Stimulated activated CD4-positive, alpha-beta T cell treated with anti-CD3 and anti-CD28 coated beads, Interleukin-12 subunit alpha, Interleukin-12 subunit beta, amount 100 ng/mL, for 4 hours (primary cell): Measurements from ENCODE around the gene ANKRD28.
"Not testable (repeated sequence)": the region's sequence is repeated elsewhere in the genome, so short reads cannot be mapped to it uniquely, and the experiment has no call there.

ENCODE experiments used
- DNase-seq: peaks from one replicate; pipeline ENCODE4 v3.0.0-alpha.2; 2020

Gene ANKRD28

GRCh38 chr3:15797642-15798303 is at the start of gene ANKRD28:
TSS of gene ANKRD28 (minus strand) at chr3:15797979. CDS start at chr3:15796521, 1,458 bp downstream.
- DNase-seq = no peak

GRCh38 chr3:15847239-15847638 is 49.5 kb upstream of the ANKRD28 start:
- no peak for DNase-seq

GRCh38 chr3:15846606-15847005 is 48.8 kb upstream of the ANKRD28 start:
- no peak for DNase-seq

- no peak for DNase-seq
Measured at GRCh38 chr3:15845475-15845874, 47.7 kb upstream of the ANKRD28 start.

GRCh38 chr3:15844889-15845288 is 47.1 kb upstream of the ANKRD28 start:
- no peak for DNase-seq

GRCh38 chr3:15841091-15841973 is 43.6 kb upstream of the ANKRD28 start:
- DNase-seq = not testable (repeated sequence)

GRCh38 chr3:15839568-15839967 is 41.8 kb upstream of the ANKRD28 start:
- no peak for DNase-seq

- DNase-seq = no peak
Measured at GRCh38 chr3:15831927-15832326, 34.1 kb upstream of the ANKRD28 start.

GRCh38 chr3:15825016-15825415 is 27.2 kb upstream of the ANKRD28 start:
- DNase-seq = no peak

GRCh38 chr3:15823092-15823491 is 25.3 kb upstream of the ANKRD28 start:
- DNase-seq = no peak

GRCh38 chr3:15822281-15822680 is 24.5 kb upstream of the ANKRD28 start:
- no peak for DNase-seq

GRCh38 chr3:15820911-15821310 is 23.1 kb upstream of the ANKRD28 start:
- no peak for DNase-seq

GRCh38 chr3:15819576-15819975 is 21.8 kb upstream of the ANKRD28 start:
- no peak for DNase-seq

GRCh38 chr3:15819043-15819442 is 21.3 kb upstream of the ANKRD28 start:
- DNase-seq = no peak

GRCh38 chr3:15815696-15816095 is 17.9 kb upstream of the ANKRD28 start:
- no peak for DNase-seq

GRCh38 chr3:15813079-15813478 is 15.3 kb upstream of the ANKRD28 start:
- not testable (repeated sequence) for DNase-seq

GRCh38 chr3:15812183-15812582 is 14.4 kb upstream of the ANKRD28 start:
- no peak for DNase-seq

GRCh38 chr3:15810702-15811101 is 12.9 kb upstream of the ANKRD28 start:
- DNase-seq = no peak

GRCh38 chr3:15809313-15809712 is 11.5 kb upstream of the ANKRD28 start:
- DNase-seq = no peak

- DNase-seq = no peak
Measured at GRCh38 chr3:15808679-15809310, 11.0 kb upstream of the ANKRD28 start.

- no peak for DNase-seq
Measured at GRCh38 chr3:15805756-15806266, 8.0 kb upstream of the ANKRD28 start.

GRCh38 chr3:15804553-15805095 is 6.8 kb upstream of the ANKRD28 start:
- no peak for DNase-seq

GRCh38 chr3:15803921-15804320 is 6.1 kb upstream of the ANKRD28 start:
- DNase-seq = no peak
